OCI-LY3 (cell line): ENCODE data around the gene TRIM34.
A peak's percentile ranks its signal among the peaks of the same experiment; 100 is the strongest.
"Not testable (repeated sequence)": the region's sequence is repeated elsewhere in the genome, so short reads cannot be mapped to it uniquely, and the experiment has no call there.

Source experiments
- H2AFZ ChIP-seq: fragments of 200-600, 300-600 bp; shearing (Covaris generic); 2 replicates; pipeline ENCODE4 v1.6.0; 2014; ENCODE audit warnings: antibody characterized with exemption, low read depth, low read length
- H3K27ac ChIP-seq: fragments of 200-600, 300-600 bp; sonication (generic); 2 replicates; pipeline ENCODE4 v1.5.1; 2014; ENCODE audit warnings: mild to moderate bottlenecking, low read length, moderate library complexity, mixed read lengths
- H3K27me3 ChIP-seq: fragments of 200-600, 300-600 bp; sonication (generic); 2 replicates; pipeline ENCODE4 v1.6.1; 2014; ENCODE audit warnings: low read depth, low read length, mixed read lengths
- H3K36me3 ChIP-seq: fragments of 200-600, 300-600 bp; sonication (generic); replicated peaks from 2 replicates; pipeline ENCODE3; 2014; ENCODE audit warnings: low read depth, low read length, mixed read lengths
- H3K4me1 ChIP-seq: fragments of 300-600, 200-600 bp; sonication (generic); 2 replicates; pipeline ENCODE4 v1.6.1; 2014; ENCODE audit warnings: low read length, mixed read lengths
- H3K4me2 ChIP-seq: fragments of 200-600, 300-600 bp; sonication (generic); 2 replicates; pipeline ENCODE4 v1.6.1; 2014; ENCODE audit warnings: low read length, mixed read lengths
- H3K4me3 ChIP-seq: fragments of 300-600, 200-600 bp; sonication (generic); 2 replicates; pipeline ENCODE4 v1.5.1; 2014; ENCODE audit warnings: antibody characterized with exemption, mild to moderate bottlenecking, low read length, moderate library complexity
- H3K79me2 ChIP-seq: fragments of 300-600, 200-600 bp; shearing (Covaris generic); 2 replicates; pipeline ENCODE4 v1.6.1; 2014; ENCODE audit warnings: mild to moderate bottlenecking, low read length, mixed read lengths
- H3K9ac ChIP-seq: fragments of 300-600, 200-600 bp; shearing (Covaris generic); 2 replicates; pipeline ENCODE4 v1.6.0; 2014; ENCODE audit warnings: mild to moderate bottlenecking, low read length, moderate library complexity
- H3K9me3 ChIP-seq: fragments of 200-600, 300-600 bp; shearing (Covaris generic); 2 replicates; pipeline ENCODE4 v1.6.1; 2014; ENCODE audit warnings: low read length, mixed read lengths; ENCODE audit not compliant: insufficient read depth
- H4K20me1 ChIP-seq: fragments of 200-600, 300-600 bp; sonication (generic); 2 replicates; pipeline ENCODE4 v1.6.1; 2016; ENCODE audit warnings: low read length, mixed read lengths; ENCODE audit not compliant: insufficient read depth
- CTCF ChIP-seq: fragments of 200-600, 300-600 bp; sonication (generic); IDR thresholded peaks from 2 replicates; pipeline ENCODE4 v1.5.1; 2014; ENCODE audit warnings: antibody characterized with exemption, low read length, low read depth
- EZH2phosphoT487 ChIP-seq: fragments of 200-600 bp; shearing (Covaris generic); IDR thresholded peaks from 2 replicates; pipeline ENCODE4 v1.6.1; 2018; ENCODE audit warnings: antibody characterized with exemption, mixed run types, low read depth

TRIM34 gene

GRCh38 chr11:5689551-5689983 is 64.8 kb downstream of the TRIM34 start, which contains the start of gene TRIM22:
TRIM22 (plus strand) TSS chr11:5689790; CDS start chr11:5696233, 6,443 bp downstream.
- Histone ChIP-seq H3K4me2 (peak within 1 kb of the TSS; percentile 95), H3K4me1 (peaks cover 36% of the 10 kb centered on the region), H4K20me1 (no peaks in the 10 kb centered on the region), H3K79me2 (peaks cover 28% of the 10 kb centered on the region), H3K36me3 (peaks cover 5% of the 10 kb centered on the region), H3K9me3 (no peaks in the 10 kb centered on the region), H3K4me3 (peak within 1 kb of the TSS; percentile 76), H2AFZ (peak within 1 kb of the TSS; percentile 48), H3K27ac (peak within 1 kb of the TSS; percentile 76), H3K9ac (peak within 1 kb of the TSS; percentile 78), H3K27me3 (no peaks in the 10 kb centered on the region)
- TF ChIP-seq EZH2phosphoT487: no peak
- no peak for TF ChIP-seq CTCF

GRCh38 chr11:5690216-5690615 is 65.4 kb downstream of the TRIM34 start:
- Histone ChIP-seq H3K9me3 (no peaks in the 10 kb centered on the region), H3K4me2 (peak overlapping the region; percentile 95), H2AFZ (peak overlapping the region; percentile 48; the same call in 1 of the 2 replicates), H3K36me3 (peaks cover 5% of the 10 kb centered on the region), H3K4me1 (peaks cover 34% of the 10 kb centered on the region), H3K4me3 (peak overlapping the region; percentile 76), H3K27me3 (no peaks in the 10 kb centered on the region), H3K27ac (peak overlapping the region; percentile 76), H3K9ac (peak overlapping the region; percentile 78), H3K79me2 (peaks cover 28% of the 10 kb centered on the region), H4K20me1 (no peaks in the 10 kb centered on the region)
- TF ChIP-seq EZH2phosphoT487 (no peak), CTCF (no peak)

- H3K27ac ChIP-seq: peak overlapping the region; percentile 76
- peaks cover 5% of the 10 kb centered on the region for H3K36me3 ChIP-seq
- peaks cover 28% of the 10 kb centered on the region for H3K79me2 ChIP-seq
- H2AFZ ChIP-seq: peak overlapping the region; percentile 43
- TF ChIP-seq EZH2phosphoT487 (no peak), CTCF (no peak)
- no peaks in the 10 kb centered on the region for H3K27me3 ChIP-seq
- H3K4me2 ChIP-seq: peak overlapping the region; percentile 95
- H4K20me1 ChIP-seq: no peaks in the 10 kb centered on the region
- H3K9ac ChIP-seq: peak overlapping the region; percentile 78
- H3K4me3 ChIP-seq: peak overlapping the region; percentile 76
- H3K9me3 ChIP-seq: no peaks in the 10 kb centered on the region
- H3K4me1 ChIP-seq: peaks cover 33% of the 10 kb centered on the region
These were observed 65.9 kb downstream of the TRIM34 start for GRCh38 chr11:5690736-5691135.

GRCh38 chr11:5691238-5691963 is 66.6 kb downstream of the TRIM34 start:
- not testable (repeated sequence) for H3K36me3 ChIP-seq, H4K20me1 ChIP-seq, H3K27me3 ChIP-seq, H3K9me3 ChIP-seq
- Histone ChIP-seq H3K4me2 (peak overlapping the region; percentile 95), H3K79me2 (peaks cover 28% of the 10 kb centered on the region), H3K4me3 (peak overlapping the region; percentile 76), H3K27ac (peak overlapping the region; percentile 76), H2AFZ (peak overlapping the region; percentile 43; the same call in 1 of the 2 replicates), H3K4me1 (peaks cover 33% of the 10 kb centered on the region), H3K9ac (peak overlapping the region; percentile 78)
